ENCODE data around the gene CSNK2A1.
"Not testable (repeated sequence)": the region's sequence is repeated elsewhere in the genome, so short reads cannot be mapped to it uniquely, and the experiment has no call there.

The CSNK2A1 gene

GRCh38 chr20:533526-533925 is 10.1 kb downstream of the CSNK2A1 start:
- no peak for DNase-seq (ENCODE audit: low read depth in 3 of 3)

GRCh38 chr20:532530-532929 is 11.1 kb downstream of the CSNK2A1 start:
- no peak for DNase-seq (ENCODE audit: low read depth in 3 of 3)

GRCh38 chr20:531608-532007 is 12.0 kb downstream of the CSNK2A1 start:
- DNase-seq (ENCODE audit: low read depth in 3 of 3) = no peak

- DNase-seq (ENCODE audit: low read depth in 3 of 3) = no peak
These were observed 13.3 kb downstream of the CSNK2A1 start for GRCh38 chr20:530321-530720.

- DNase-seq (ENCODE audit: low read depth in 3 of 3) = no peak
These were observed 14.5 kb downstream of the CSNK2A1 start for GRCh38 chr20:528923-529604.

GRCh38 chr20:527571-527886 is 16.1 kb downstream of the CSNK2A1 start:
- DNase-seq (ENCODE audit: low read depth in 3 of 3) = no peak

GRCh38 chr20:521860-522259 is 21.7 kb downstream of the CSNK2A1 start:
- DNase-seq (ENCODE audit: low read depth in 3 of 3) = no peak

- DNase-seq (ENCODE audit: low read depth in 3 of 3) = no peak
These were observed 23.6 kb downstream of the CSNK2A1 start for GRCh38 chr20:519999-520398.

- DNase-seq (ENCODE audit: low read depth in 3 of 3) = no peak
These were observed 26.4 kb downstream of the CSNK2A1 start for GRCh38 chr20:517221-517620.

- no peak for DNase-seq (ENCODE audit: low read depth in 3 of 3)
These were observed 26.8 kb downstream of the CSNK2A1 start for GRCh38 chr20:516799-517198.

GRCh38 chr20:515696-516095 is 27.9 kb downstream of the CSNK2A1 start:
- no peak for DNase-seq (ENCODE audit: low read depth in 3 of 3)

- DNase-seq (ENCODE audit: low read depth in 3 of 3) = no peak
These were observed 30.2 kb downstream of the CSNK2A1 start for GRCh38 chr20:513429-513828.

- DNase-seq (ENCODE audit: low read depth in 3 of 3) = not testable (repeated sequence)
These were observed 33.1 kb downstream of the CSNK2A1 start for GRCh38 chr20:510328-511057.

- not testable (repeated sequence) for DNase-seq (ENCODE audit: low read depth in 3 of 3)
These were observed 35.2 kb downstream of the CSNK2A1 start for GRCh38 chr20:508364-508787.

GRCh38 chr20:507761-508332 is 35.7 kb downstream of the CSNK2A1 start:
- DNase-seq (ENCODE audit: low read depth in 3 of 3) = no peak

- no peak for DNase-seq (ENCODE audit: low read depth in 3 of 3)
These were observed 36.4 kb downstream of the CSNK2A1 start for GRCh38 chr20:507006-507758.

GRCh38 chr20:504632-505075 is 38.9 kb downstream of the CSNK2A1 start:
- no peak for DNase-seq (ENCODE audit: low read depth in 3 of 3)

- no peak for DNase-seq (ENCODE audit: low read depth in 3 of 3)
These were observed 40.4 kb downstream of the CSNK2A1 start for GRCh38 chr20:503048-503737.

- no peak for DNase-seq (ENCODE audit: low read depth in 3 of 3)
These were observed 45.6 kb downstream of the CSNK2A1 start for GRCh38 chr20:497979-498378.

- no peak for DNase-seq (ENCODE audit: low read depth in 3 of 3)
These were observed 47.4 kb downstream of the CSNK2A1 start for GRCh38 chr20:496126-496696.

GRCh38 chr20:492159-492558 is 51.4 kb downstream of the CSNK2A1 start:
- no peak for DNase-seq (ENCODE audit: low read depth in 3 of 3)
